ENCODE measurements around the gene PLA2G5.

DNA sequence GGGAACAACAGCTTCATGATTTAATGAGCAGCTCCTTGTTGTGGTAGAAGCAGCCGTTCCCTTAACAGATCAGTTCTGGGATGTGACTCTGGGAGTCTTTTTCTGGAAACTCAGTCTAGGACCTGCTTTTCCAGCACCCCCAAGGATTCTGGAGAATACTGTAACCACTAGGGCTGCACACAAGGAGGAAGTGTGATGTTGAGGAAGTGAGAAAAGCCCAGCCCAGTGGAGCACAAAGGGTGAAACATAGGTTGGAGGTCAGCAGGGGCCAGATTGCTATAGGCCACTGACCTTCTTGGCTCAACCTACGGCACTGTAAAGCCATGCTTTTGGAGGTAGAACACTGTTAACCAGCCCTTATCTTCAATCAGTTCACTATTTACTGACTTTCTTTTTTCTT, 10.1 kb upstream of the PLA2G5 start:
- TF ChIP-seq, protein P1, sequence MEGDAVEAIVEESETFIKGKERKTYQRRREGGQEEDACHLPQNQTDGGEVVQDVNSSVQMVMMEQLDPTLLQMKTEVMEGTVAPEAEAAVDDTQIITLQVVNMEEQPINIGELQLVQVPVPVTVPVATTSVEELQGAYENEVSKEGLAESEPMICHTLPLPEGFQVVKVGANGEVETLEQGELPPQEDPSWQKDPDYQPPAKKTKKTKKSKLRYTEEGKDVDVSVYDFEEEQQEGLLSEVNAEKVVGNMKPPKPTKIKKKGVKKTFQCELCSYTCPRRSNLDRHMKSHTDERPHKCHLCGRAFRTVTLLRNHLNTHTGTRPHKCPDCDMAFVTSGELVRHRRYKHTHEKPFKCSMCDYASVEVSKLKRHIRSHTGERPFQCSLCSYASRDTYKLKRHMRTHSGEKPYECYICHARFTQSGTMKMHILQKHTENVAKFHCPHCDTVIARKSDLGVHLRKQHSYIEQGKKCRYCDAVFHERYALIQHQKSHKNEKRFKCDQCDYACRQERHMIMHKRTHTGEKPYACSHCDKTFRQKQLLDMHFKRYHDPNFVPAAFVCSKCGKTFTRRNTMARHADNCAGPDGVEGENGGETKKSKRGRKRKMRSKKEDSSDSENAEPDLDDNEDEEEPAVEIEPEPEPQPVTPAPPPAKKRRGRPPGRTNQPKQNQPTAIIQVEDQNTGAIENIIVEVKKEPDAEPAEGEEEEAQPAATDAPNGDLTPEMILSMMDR (conservative IDR thresholded peaks at IDR 0.05; ENCODE audit: low read depth, low read length): no peak
- TF ChIP-seq RCOR1 (IDR thresholded peaks at IDR 0.05; ENCODE audit: insufficient replicate concordance, low read length) (no peak), POLR2A (IDR thresholded peaks at IDR 0.05; ENCODE audit: low read depth, low read length) (no peak), RAD21 (IDR thresholded peaks at IDR 0.05; ENCODE audit: low read length) (no peak), MAZ (IDR thresholded peaks at IDR 0.05; ENCODE audit: borderline replicate concordance, low read depth, low read length) (no peak), RFX5 (IDR thresholded peaks at IDR 0.05; ENCODE audit: low read depth, low read length) (no peak), MAFK (IDR thresholded peaks at IDR 0.05; ENCODE audit: low read depth, low read length) (no peak), BHLHE40 (IDR thresholded peaks at IDR 0.05; ENCODE audit: low read depth, low read length) (no peak), NFE2L2 (IDR thresholded peaks at IDR 0.05; ENCODE audit: low read depth, low read length) (no peak), MXI1 (IDR thresholded peaks at IDR 0.05; ENCODE audit: borderline replicate concordance, low read depth, low read length) (no peak), SMC3 (IDR thresholded peaks at IDR 0.05; ENCODE audit: low read depth, low read length) (no peak), CEBPB (IDR thresholded peaks at IDR 0.05; ENCODE audit: low read depth, low read length) (no peak), FOS (IDR thresholded peaks at IDR 0.05; ENCODE audit: low read depth, low read length) (no peak)
- TF ChIP-seq, protein P2, sequence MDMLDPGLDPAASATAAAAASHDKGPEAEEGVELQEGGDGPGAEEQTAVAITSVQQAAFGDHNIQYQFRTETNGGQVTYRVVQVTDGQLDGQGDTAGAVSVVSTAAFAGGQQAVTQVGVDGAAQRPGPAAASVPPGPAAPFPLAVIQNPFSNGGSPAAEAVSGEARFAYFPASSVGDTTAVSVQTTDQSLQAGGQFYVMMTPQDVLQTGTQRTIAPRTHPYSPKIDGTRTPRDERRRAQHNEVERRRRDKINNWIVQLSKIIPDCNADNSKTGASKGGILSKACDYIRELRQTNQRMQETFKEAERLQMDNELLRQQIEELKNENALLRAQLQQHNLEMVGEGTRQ (IDR thresholded peaks at IDR 0.05; ENCODE audit: low read depth, low read length): no peak

Data from IMR-90 (cell line).